Astrocyte (in vitro differentiated cells and primary cell): ENCODE data around the gene LINC00237. TPM values are rescaled to one million over a fixed set of nuclear protein-coding genes. Genes with fewer than 3 reads are reported as not detected.

Source experiments
- DNase-seq: peaks from one replicate; pipeline ENCODE4 v3.0.0-alpha.2; 2010; ENCODE audit warnings: low read depth
- FAIRE-seq: peaks from 2 replicates; lab custom pipeline; 2011; peaks lifted over from hg19 to GRCh38; lab: Jason Lieb, UNC
- H2AFZ ChIP-seq: 2 replicates; pipeline ENCODE4 v1.6.0; 2012; ENCODE audit warnings: low read depth, low read length, inconsistent platforms
- H3K27ac ChIP-seq: 2 replicates; pipeline ENCODE4 v1.5.1; 2011; ENCODE audit warnings: low read depth, low read length, inconsistent platforms
- H3K27me3 ChIP-seq: 2 replicates; pipeline ENCODE4 v1.6.0; 2011; ENCODE audit warnings: low read length, inconsistent platforms; ENCODE audit not compliant: insufficient read depth
- H3K36me3 ChIP-seq: 2 replicates; pipeline ENCODE4 v1.5.1; 2011; ENCODE audit warnings: low read length, inconsistent platforms; ENCODE audit not compliant: insufficient read depth
- H3K4me1 ChIP-seq: 2 replicates; pipeline ENCODE4 v1.5.1; 2011; ENCODE audit warnings: low read length, inconsistent platforms; ENCODE audit not compliant: insufficient read depth
- H3K4me2 ChIP-seq: 2 replicates; pipeline ENCODE4 v1.6.0; 2012; ENCODE audit warnings: low read length, inconsistent platforms
- H3K4me3 ChIP-seq: 2 replicates; pipeline ENCODE4 v1.5.1; 2011; ENCODE audit warnings: low read depth, mild to moderate bottlenecking, low read length, inconsistent platforms; ENCODE audit not compliant: insufficient read depth
- H3K79me2 ChIP-seq: 2 replicates; pipeline ENCODE4 v1.6.0; 2012; ENCODE audit warnings: mild to moderate bottlenecking, low read length, inconsistent platforms; ENCODE audit not compliant: insufficient read depth
- H3K9ac ChIP-seq: 2 replicates; pipeline ENCODE4 v1.6.0; 2012; ENCODE audit warnings: mild to moderate bottlenecking, low read length, inconsistent platforms
- H3K9me3 ChIP-seq: 2 replicates; pipeline ENCODE4 v1.5.1; 2012; ENCODE audit warnings: low read depth, mild to moderate bottlenecking, low read length, inconsistent platforms; ENCODE audit not compliant: insufficient read depth
- H4K20me1 ChIP-seq: 2 replicates; pipeline ENCODE4 v1.6.0; 2012; ENCODE audit warnings: low read length, inconsistent platforms; ENCODE audit not compliant: insufficient read depth
- H3K27ac Mint-ChIP-seq: one replicate; pipeline ENCODE4 v1.8.0; 2021; ENCODE audit warnings: mild to moderate bottlenecking, mixed read lengths; ENCODE audit not compliant: unreplicated experiment
- H3K27me3 Mint-ChIP-seq: one replicate; pipeline ENCODE4 v1.8.0; 2021; ENCODE audit warnings: low read depth, mixed read lengths; ENCODE audit not compliant: unreplicated experiment
- H3K36me3 Mint-ChIP-seq: one replicate; pipeline ENCODE4 v1.8.0; 2021; ENCODE audit warnings: low read depth, mixed read lengths; ENCODE audit not compliant: unreplicated experiment
- H3K4me1 Mint-ChIP-seq: one replicate; pipeline ENCODE4 v1.8.0; 2021; ENCODE audit warnings: low read depth, mixed read lengths; ENCODE audit not compliant: unreplicated experiment
- H3K4me3 Mint-ChIP-seq: one replicate; pipeline ENCODE4 v1.8.0; 2021; ENCODE audit warnings: mild to moderate bottlenecking, moderate library complexity, mixed read lengths; ENCODE audit not compliant: unreplicated experiment
- H3K9me3 Mint-ChIP-seq: one replicate; pipeline ENCODE4 v1.8.0; 2021; ENCODE audit warnings: mild to moderate bottlenecking, mixed read lengths; ENCODE audit not compliant: unreplicated experiment
- EZH2 ChIP-seq: IDR thresholded peaks from 2 replicates; pipeline ENCODE4 v1.6.1; 2012; ENCODE audit warnings: mild to moderate bottlenecking, low read length, inconsistent platforms; ENCODE audit not compliant: insufficient read depth
- total RNA-seq: library from RNA; stranded (reverse); gene quantifications from 2 replicates; pipeline ENCODE4 v1.2.1, GENCODE V29; 2021
- TF ChIP-seq, protein P1 (sequence below): IDR thresholded peaks from 2 replicates; pipeline ENCODE4 v1.5.1; 2011; ENCODE audit warnings: low read depth, mild to moderate bottlenecking, inconsistent platforms, low read length, moderate library complexity; ENCODE audit not compliant: insufficient read depth

LINC00237 gene
- total RNA-seq, 1 donor from 2014 or later: not detected

DNA sequence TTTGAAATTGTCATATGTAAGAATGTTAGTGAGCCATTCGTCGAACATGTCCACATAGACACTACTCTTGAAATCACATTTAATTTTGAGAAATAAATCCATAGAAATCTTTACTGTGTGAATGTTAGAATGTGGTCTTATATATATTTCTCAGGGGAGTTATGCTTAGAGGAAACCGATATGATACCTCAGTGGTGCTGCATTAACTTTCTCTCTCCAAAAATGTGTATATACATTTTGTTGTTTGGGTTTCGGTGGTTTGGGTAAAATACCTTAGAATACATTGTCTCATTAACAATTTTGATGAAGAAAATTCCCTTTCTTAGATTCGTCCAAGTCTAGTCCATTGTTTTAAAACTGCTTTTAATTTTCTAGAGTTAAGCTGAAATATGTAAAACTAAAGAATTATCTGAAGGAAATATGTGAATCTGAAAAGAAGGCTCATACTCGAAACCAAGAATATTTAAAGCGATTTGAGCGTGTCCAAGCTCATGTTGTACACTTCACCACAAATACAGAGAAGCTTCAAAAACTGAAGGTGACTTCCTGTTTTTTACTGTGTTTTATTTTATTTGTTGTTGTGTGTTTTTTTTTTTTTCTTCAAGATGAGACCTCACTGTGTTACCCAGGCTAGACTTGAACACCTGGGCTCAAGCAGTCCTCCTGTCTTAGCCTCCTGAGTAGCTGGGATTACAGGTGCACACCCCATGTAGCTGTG, 30.0 kb upstream of the LINC00237 start:
- H3K36me3 Mint-ChIP-seq: no peaks in the 10 kb centered on the region
- H3K4me3 Mint-ChIP-seq: no peak overlapping the region
- H3K36me3 ChIP-seq: peaks cover 2% of the 10 kb centered on the region
- H3K4me3 ChIP-seq: no peak overlapping the region
- no peaks in the 10 kb centered on the region for H3K27me3 Mint-ChIP-seq
- H3K27ac Mint-ChIP-seq: no peak overlapping the region
- H3K79me2 ChIP-seq: no peaks in the 10 kb centered on the region
- FAIRE-seq (no peak), DNase-seq (no peak)
- no peaks in the 10 kb centered on the region for H3K9me3 Mint-ChIP-seq
- no peaks in the 10 kb centered on the region for H3K4me1 ChIP-seq
- H3K9ac ChIP-seq: no peak overlapping the region
- no peak overlapping the region for H2AFZ ChIP-seq
- no peaks in the 10 kb centered on the region for H4K20me1 ChIP-seq
- H3K4me2 ChIP-seq: no peak overlapping the region
- TF ChIP-seq, protein P1, sequence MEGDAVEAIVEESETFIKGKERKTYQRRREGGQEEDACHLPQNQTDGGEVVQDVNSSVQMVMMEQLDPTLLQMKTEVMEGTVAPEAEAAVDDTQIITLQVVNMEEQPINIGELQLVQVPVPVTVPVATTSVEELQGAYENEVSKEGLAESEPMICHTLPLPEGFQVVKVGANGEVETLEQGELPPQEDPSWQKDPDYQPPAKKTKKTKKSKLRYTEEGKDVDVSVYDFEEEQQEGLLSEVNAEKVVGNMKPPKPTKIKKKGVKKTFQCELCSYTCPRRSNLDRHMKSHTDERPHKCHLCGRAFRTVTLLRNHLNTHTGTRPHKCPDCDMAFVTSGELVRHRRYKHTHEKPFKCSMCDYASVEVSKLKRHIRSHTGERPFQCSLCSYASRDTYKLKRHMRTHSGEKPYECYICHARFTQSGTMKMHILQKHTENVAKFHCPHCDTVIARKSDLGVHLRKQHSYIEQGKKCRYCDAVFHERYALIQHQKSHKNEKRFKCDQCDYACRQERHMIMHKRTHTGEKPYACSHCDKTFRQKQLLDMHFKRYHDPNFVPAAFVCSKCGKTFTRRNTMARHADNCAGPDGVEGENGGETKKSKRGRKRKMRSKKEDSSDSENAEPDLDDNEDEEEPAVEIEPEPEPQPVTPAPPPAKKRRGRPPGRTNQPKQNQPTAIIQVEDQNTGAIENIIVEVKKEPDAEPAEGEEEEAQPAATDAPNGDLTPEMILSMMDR: no peak
- TF ChIP-seq EZH2: no peak
- no peak overlapping the region for H3K27ac ChIP-seq
- H3K9me3 ChIP-seq: no peaks in the 10 kb centered on the region
- H3K4me1 Mint-ChIP-seq: no peaks in the 10 kb centered on the region
- no peaks in the 10 kb centered on the region for H3K27me3 ChIP-seq

DNA sequence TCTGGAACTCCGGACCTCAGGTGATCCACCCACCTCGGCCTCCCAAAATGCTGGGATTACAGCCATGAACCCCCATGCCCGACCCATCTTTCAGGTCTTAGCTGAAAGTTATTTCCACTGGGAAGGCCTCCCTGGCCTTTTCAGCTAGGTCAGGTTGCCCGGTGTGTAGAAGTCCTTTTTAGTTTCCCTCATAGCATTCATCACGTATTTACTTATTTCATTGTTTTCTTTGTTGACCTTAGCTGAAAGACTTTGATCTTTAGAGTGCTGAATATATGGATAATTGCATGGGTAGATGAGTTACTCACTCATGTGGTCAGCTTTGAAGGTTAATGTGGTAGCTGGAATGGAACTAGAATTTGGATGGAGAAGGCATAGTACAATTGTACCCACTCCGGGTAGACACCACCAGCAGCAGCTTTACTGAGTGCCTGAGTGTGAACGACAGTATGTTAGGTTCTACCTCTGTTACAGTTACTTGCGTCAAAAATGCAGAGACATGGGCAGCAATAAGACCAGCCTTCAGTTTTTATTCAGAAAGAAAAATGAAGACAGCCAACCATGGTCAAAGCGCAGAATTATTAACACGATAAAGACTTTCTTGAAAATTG, 28.8 kb upstream of the LINC00237 start:
- Histone ChIP-seq H2AFZ (no peak overlapping the region), H3K27ac (no peak overlapping the region), H3K27me3 (no peaks in the 10 kb centered on the region), H4K20me1 (no peaks in the 10 kb centered on the region), H3K9ac (no peak overlapping the region), H3K4me2 (no peak overlapping the region), H3K9me3 (no peaks in the 10 kb centered on the region), H3K36me3 (peaks cover 2% of the 10 kb centered on the region), H3K79me2 (no peaks in the 10 kb centered on the region), H3K4me1 (no peaks in the 10 kb centered on the region), H3K4me3 (no peak overlapping the region)
- no peak for DNase-seq
- Mint-ChIP-seq H3K4me1 (no peaks in the 10 kb centered on the region), H3K27me3 (no peaks in the 10 kb centered on the region), H3K36me3 (peaks cover 2% of the 10 kb centered on the region), H3K4me3 (no peak overlapping the region), H3K9me3 (no peaks in the 10 kb centered on the region), H3K27ac (no peak overlapping the region)
- no peak for TF ChIP-seq EZH2
- TF ChIP-seq, protein P1: no peak
- no peak for FAIRE-seq
